GM18870 (cell line): ENCODE results near the gene GPD2.

Experiments
- ATAC-seq: cut with Tn5 transposase; IDR thresholded peaks from one replicate; pipeline ENCODE4 v1.9.1; 2021; ENCODE audit warnings: moderate library complexity; ENCODE audit not compliant: unreplicated experiment

The GPD2 gene

DNA sequence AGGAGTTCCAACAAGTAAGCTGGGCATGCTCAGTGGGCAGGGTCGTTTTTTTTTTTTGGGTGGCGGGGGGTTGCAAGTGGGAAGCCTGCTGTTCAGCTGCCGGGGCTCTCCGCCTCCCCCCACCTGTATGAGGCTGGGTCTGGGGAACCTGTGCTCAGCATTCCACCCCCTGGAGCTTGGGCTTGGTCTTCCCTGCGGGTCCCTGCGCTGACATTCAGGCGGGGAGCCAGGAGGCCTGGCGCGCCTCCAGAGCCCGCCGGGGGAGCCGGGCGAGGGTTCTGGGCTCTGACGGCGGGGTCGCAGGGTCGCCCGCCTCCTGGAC lies 822 bp upstream of the GPD2 start:
- no peak for ATAC-seq

DNA sequence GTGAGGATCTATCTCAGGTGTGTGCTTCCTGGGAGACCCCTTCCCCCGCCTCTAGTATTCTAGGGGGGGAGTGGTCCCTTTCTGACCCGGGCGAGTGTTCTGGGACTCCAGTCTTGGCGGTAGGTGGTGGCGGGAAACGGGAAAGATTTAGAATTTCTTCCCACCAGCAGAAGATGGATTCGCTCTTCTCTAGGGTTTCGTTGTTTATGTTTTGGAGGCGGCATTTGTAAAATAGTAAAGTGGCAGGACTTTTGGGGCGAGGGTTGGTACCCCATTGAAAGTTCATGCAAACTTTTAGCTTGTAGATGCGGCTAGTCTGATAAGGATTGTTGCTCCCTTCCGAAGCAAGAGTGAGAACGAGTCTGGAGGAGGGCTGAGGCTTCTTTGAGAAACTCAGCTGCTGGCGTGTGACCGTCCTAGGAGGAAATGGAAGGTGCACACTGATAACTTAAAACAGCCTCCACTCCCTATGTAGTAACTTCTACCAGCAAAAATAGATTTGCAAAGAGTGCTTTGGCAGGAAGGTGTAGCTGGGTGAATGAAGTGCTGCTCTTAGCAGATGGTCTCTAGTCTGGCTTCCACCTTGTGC lies 412 bp downstream of the GPD2 start:
- peak; percentile 41 for ATAC-seq

DNA sequence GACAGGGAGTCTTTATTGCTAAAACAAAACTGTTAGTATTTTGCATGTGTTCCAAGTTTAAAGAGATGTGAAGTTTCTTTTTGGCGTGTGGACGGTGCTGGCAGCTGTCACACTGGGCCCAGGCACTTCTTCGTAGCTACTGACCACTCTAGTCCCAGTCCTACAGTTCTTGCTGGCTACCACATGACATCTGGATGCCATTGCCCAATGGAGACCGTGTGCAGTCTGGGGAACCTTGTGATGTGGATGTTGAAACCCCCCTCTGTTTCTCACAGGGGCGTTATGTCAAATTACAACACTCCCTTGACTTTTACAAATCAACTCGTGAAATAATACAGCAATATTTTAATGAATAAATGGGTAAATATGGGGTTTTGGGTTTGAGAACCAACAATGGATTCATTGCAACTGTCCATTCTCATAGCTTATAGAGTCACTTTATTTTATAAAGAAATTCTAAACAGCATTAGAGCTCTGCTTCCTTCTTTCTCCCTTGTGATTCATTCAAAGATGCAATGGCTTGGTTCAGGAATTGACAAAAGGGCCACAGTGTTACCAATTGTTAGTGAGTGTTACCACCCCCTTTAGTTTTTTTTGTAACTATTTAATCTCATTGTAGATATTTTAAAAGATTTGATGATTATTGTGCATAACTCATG lies 1.2 kb downstream of the GPD2 start:
- ATAC-seq, result peak; percentile 21

DNA sequence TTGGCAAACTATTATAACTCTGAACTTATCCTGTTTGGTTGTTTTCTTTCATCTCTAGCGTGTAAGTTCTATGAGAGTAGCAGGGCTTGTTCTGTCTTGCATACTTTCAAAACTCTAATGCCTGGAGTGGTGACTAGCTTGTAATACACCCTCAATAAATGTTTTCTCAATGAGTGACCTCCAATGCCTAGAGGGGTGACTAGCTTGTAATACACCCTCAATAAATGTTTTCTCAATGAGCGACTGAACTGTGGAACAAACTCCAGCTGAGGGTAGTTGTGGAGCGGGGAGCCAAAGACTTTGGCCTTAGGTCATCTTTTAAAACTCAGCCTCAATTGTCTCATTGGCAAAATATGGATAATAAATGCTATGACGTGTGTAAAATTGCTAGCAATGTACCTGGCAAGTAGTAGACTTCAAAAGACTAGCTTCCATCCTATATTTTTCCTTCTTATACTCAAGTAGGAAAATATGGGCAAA lies 1.8 kb downstream of the GPD2 start:
- ATAC-seq, result no peak

DNA sequence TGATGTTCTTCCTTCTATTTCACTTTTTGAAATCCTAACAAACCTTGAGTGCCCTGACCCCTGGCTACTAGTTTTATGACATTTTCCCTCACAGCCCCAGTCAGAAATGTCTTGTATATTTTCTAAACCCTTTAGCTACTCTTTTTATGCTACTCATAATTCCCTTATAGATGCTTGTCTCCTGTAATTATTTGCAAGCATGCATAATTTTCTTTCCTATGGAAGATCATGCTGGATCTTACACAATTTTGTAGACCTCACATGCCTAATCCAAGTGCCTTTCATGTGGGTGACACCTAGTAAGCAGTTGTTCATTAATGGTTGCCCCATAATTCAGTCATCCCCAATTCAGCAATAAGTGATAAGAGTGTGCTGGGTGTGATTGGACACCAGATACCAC lies 6.9 kb downstream of the GPD2 start:
- ATAC-seq, result no peak

DNA sequence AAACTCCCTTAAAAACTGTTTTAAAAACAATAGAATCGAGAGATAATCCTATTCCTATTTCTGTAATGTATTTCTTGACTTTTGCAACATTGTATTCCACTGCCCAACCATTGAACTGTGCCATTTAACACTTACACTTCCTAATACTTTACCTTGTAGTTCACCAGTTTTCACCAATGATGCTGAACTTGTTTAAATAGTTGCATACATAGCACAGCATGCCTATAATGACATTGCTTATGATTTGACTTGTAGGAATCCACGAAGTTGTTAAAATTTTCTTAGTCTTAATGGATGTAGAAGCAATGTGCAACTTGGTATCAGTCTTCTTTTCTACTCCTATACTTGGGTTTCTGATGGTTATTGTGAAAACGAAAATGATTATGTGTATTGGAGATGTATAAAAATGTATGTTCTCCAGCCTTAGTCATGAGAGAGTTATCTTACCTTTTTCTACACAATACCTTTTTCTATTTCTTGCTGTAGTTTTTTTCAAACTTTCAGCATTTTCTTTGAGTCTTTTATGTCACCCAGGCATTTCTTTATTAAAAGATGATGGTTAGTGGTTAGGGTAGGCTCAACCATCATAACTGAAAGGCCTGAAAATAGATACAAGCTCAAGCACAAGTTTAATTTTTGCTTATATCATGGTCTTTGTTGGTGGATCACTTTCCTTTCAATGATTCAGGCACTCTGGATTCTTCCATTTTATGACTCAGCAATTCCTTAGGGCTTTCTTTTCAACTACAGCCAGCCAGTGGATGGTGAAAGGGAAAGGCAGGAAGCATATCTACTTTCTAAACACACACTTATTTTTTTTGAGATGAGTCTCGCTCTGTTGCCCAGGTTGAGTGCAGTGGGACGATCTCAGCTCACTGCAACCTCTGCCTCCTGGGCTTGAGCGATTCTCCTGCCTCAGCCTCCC lies 9.4 kb downstream of the GPD2 start:
- ATAC-seq, result peak; percentile 68

DNA sequence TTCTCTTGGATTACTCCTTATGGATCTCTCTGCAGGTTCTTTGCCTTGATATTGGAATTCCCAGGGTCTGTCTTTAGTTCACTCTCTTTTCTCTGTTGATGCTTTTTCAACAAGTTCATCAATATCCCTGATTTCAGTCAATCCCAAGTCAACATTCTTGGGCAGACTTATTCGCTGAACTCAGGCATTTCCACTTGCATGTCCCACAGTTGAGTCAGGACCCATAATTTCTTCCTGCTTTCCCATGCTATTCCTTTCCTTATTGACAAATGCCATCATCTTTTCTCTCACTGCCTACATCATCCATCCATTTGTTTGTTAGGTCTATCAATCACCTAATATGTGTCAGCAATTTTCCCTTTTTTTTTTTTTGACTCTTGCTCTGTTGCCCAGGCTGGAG lies 11.6 kb downstream of the GPD2 start:
- ATAC-seq, result no peak

DNA sequence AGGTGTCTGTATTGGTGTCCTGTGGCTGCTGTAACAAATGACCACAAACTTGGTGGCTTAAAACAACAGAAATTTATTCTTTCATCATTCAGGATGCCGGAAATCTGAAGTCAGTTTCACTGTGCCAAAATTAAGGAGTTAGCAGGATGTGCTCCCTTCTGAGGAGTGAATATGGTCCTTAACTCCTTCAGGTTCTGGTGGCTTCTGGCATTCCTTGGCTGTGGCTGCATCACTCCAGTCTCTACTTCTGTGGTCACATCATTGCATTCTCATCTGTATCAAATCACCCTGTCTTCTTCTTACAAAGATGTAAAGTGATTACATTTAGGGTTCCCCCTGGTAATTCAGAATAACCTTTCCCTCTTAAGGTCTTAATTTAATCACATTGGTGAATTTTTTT lies 12.6 kb downstream of the GPD2 start:
- no peak for ATAC-seq

DNA sequence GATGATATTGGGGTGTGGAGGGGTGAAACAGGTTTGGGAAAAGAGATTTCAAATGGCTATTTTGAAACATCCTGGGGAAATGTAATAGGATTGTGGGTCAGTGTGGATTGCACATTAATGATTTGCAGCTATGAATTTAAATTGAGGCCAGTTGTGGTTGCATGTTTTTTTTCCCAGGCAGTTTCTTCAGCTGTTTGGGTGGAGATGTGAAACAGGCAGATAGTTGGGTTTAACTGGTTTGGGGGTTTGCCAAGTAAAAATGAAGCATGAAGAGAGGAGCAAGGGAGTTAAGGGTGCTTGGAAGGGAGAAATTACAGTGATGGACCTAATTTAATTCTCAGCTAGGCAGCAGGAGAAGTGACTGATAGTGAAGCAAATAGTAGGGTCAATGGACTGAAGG lies 16.8 kb downstream of the GPD2 start:
- no peak for ATAC-seq

DNA sequence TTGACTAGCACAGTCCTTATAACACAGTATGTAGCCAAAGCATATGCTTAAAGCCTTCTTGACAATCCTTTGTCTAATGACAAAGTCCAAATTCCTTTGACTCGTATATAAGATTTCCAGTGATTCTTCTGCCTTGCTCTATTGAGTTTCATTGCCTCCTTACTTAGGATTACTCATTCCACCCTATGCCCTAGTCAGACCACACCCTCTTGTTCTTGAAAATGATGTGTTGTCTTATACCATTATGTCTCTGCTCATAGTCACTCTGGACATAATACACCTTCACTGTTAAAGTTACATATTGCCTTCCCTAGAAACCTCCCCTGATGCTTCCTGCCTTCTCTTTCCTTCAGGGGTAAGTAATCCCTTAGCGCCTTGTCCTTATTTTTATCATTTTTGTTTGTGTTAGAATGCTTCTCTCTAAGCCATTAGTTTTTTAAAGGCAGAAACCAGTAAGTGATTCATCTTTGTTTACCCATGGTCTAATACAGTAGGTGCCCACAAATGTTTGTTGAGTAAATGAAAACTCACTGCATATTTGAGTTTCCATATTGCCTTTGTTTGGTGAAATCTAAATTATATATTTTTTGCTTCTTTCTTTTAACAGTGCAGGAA lies 19.3 kb downstream of the GPD2 start:
- peak; percentile 66 for ATAC-seq

DNA sequence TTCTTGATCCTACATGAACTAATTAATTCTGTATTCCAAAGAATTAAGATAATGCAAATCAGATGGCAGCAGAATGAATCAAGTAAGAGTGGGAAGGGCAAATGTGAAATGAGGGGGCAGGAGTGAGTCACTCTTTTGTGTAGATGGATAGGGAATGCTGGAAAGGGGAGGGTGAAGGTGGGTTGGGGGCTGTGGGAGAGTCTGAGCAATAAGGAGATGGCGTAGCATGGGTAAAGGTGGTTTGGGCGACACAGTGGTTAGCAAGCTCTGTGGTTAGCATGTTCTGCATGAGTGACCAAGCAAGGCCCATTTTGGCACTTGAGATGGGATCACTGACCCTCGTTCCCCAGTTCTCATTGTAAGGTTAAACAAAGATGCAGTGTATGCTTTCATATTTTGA lies 20.4 kb downstream of the GPD2 start:
- ATAC-seq, result peak; percentile 78

DNA sequence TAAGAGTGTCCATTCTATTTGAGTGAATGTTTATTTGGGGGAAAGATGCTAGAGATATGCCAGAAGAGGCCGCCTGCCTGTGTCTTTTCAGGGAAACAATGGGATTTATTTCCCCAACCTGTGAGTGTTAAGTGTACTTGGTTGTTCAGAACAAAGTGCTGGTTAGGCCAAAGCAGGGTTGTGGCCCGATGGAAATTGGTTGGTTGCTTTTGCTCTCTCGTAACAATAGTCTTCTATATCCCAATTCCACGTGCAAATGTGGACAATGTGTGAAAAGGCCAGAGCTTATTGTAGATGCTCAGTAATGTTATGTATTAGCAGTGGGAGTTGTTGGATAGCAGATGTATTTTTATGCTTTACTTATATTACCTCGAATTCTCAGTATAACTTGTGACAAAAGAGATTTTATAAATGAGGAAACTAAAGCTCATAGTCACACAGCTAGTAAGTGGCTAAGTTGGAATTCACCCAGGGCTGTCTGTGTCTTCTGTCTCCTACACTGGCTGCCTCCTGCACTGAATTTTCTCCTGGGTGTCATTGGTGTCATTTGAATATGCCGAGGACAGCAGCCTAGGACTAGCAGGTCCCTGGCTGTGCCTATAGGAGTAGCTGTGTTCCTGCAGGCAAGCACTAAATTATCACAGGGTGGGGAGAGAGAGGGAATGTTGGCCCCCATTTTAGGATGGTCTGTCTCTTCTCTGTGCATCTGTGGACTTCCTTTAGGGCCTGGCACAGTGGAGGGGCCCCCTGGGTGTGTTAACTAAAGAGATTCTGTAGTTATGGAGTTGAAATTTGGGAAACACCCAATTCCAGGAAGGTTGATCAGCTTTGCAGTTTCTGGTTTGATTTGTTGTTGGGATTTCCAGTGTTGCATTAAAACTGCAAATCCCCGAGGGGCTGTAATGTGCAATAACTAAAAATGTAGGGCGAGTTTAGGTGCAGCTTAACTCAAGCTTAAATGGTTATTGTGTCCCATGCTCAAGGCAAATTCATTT lies 21.6 kb downstream of the GPD2 start:
- no peak for ATAC-seq

DNA sequence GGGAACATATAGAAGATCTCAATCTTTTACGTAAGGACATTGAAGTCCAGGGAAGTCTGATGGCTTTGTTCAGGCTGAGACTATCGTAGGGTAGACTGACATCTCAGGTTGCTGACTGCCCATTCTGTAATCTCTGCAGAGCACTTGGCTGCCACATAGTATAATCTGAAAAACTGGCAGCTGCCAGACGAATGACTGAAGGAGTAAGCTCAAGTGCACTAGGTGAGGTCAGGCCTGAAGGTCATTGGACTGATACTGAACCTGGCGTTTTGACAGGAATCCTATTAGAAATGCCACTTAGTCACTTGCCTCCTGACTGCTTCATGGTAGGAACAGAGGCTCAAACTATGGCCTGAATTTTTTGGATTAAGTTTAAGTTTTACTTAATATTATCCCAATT lies 23.5 kb downstream of the GPD2 start:
- no peak for ATAC-seq

DNA sequence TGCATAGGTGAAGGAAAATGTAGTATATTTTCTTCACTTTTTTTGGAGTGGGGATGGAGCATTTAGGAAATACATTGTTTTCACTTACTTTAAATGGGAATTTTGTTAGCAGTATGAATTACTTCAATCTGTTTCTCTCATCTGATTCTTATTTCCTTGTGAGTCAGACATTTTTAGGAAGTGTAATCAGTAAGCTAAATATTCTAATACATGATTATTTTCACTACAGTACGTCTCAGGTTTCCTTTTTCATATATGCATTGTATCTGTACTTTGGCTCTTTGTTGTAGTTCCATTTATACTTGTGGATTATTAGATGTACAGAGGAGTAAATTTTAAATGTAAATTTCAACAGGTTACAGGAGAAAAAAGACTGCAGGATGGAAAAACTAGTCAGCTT lies 27.9 kb downstream of the GPD2 start:
- no peak for ATAC-seq

DNA sequence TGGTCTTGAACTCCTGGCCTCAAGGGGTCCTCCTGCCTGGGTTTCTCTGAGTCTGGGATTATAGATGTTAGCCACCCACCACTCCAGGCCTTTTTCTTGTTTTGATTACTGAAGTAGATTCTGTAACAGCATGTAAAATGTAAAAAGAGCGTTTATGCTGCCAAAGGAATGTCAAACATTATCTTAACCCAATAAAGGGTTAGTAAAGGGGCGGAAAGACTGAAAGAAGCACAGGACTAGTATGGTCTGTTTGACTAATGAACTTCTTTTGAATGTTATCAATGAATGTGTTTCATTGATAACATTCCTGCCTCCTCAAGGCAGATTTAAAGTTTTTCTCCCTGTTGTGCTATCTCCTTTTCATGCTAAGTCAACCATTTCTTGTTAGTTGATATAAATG lies 29.4 kb downstream of the GPD2 start:
- no peak for ATAC-seq

DNA sequence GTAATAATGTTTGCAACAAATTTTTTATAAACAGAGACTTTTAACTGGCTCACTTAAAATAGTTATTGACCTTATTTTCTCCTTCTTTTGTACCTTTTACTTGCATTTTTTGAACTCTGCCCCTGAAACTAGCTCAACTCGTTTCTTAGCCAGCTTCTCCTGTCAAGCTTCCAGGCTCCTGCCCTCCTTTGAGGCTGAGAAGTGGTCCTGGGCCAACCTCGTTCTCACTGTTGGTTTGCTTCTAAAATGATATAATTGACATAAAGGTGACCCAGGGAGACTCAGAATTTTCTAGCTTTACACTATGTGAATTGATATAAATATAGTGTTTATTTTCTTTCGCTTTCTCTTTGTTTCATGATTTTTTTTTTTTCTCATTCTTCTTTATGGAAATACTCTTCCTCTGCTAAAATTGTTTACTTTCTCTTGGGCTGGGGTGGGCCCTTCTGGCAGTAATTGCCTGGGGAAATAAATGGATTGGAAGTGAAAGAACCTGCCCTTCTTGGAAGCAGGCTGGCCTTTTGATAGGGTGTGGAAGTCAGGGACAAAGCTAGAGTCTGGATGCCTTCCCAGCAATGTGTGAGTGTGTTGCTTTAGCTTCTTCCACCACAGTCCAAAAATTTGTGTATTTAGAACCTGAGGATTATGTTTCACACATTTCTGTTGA lies 30.7 kb downstream of the GPD2 start:
- ATAC-seq, result no peak

DNA sequence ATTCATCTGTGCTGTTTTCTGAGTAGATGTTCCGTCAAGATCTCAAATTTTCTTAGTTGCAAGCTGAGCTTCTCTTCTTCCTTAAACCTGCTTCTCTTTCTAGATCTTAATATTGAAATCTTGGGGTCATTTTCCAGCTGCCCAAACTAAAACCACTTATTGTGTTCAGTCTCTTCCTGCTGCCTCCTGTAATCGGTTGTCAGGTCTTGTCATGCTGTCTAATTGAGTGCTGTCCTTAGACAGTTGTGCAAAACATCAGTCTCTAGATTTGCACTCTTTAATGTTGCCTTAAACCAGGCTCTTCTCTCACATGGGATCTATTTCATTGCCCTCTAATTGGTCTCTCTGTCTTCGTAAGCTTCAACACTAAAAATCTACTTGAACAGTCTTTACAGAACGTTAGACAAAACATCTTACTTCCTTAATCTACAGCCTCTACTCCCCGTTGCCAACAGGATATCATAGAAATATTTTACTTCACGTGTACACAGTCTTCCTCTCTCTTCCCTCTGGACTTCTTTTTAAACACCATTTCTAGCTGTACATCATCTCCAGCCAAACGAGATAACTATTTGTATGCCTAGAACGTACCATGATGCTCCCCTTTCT lies 34.9 kb downstream of the GPD2 start:
- peak; percentile 30 for ATAC-seq

DNA sequence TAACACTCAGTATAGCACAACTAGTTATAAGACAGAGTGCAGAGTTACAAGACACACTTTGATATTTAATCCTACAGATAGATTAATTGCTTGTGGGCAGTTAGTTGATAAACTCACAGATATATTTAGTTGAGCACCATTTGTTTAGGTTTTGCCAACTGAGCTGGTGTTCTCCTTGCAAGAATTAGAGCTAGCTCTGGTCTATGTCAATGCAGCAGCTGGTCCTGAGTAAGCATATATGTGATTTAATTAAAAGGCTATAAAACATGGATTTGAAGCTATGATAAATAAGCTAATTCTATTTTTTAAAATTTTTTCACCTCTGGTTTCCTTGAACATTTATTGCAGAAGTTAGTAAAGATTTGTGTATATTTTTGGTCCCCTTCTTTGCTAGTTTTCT lies 35.6 kb downstream of the GPD2 start:
- ATAC-seq, result no peak

DNA sequence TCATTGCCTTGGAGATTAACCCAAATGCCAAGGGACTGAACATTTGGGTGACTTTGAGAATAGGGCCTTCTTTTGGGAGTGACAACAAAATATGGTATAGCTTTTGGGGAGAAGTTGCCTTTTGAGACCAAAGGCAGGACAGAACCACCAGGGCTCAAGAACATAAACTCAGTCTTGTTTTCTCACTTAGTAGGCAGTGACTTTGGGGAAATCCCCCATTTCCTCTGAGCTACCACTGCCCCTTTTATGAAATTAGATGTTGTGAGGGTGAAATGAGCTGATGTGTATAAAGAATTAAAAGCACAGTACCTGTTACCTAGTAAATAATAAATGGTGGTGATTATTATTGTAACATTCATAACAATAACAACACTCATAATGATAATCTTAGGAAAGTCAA lies 36.5 kb downstream of the GPD2 start:
- peak; percentile 40 for ATAC-seq
